HepG2 (cell line): ENCODE measurements around the gene NSL1. TPM values are rescaled to one million over a fixed set of nuclear protein-coding genes. Genes with fewer than 3 reads are reported as not detected.
A peak's percentile ranks its signal among the peaks of the same experiment; 100 is the strongest.

Experiments used
- CREM ChIP-seq, 2 experiments: sonication (generic) in 1 of 2; formaldehyde crosslinking in 1 of 2; IDR thresholded peaks; 2 replicates each; pipeline versions ENCODE4 v1.4.0 to v1.6.1; 2016 to 2020; ENCODE audit warnings: antibody characterized with exemption in 1 of 2, mild to moderate bottlenecking in 1 of 2, missing genetic modification reagents in 1 of 2
- HNRNPLL ChIP-seq: fragments of 200-400 bp; formaldehyde crosslinking; IDR thresholded peaks from 2 replicates; pipeline ENCODE4 v1.6.1; 2017; ENCODE audit warnings: mild to moderate bottlenecking, low read depth, low read length; ENCODE audit not compliant: poor library complexity, severe bottlenecking
- IRF9 ChIP-seq: sonication (generic); formaldehyde crosslinking; IDR thresholded peaks from 2 replicates; pipeline ENCODE4 v1.8.0; 2022; ENCODE audit warnings: missing genetic modification reagents, mild to moderate bottlenecking, borderline replicate concordance
- TBP ChIP-seq: sonication (generic); formaldehyde crosslinking; IDR thresholded peaks from 2 replicates; pipeline ENCODE4 v1.5.0; 2020; ENCODE audit warnings: missing genetic modification reagents
- ZNF232 ChIP-seq: sonication (generic); formaldehyde crosslinking; IDR thresholded peaks from 2 replicates; pipeline ENCODE4 v1.4.0; 2020; ENCODE audit warnings: missing genetic modification reagents, borderline replicate concordance
- ZNF761 ChIP-seq: sonication (generic); formaldehyde crosslinking; conservative IDR thresholded peaks from 2 replicates; pipeline ENCODE4 v1.4.0; 2020; ENCODE audit warnings: mild to moderate bottlenecking, missing genetic modification reagents
- polyA plus RNA-seq, 8 experiments: library from polyadenylated mRNA; depleted of rRNA in 3 of 8; stranded (reverse) in 7 of 8; unstranded in 1 of 8; fragments of >200 nt; fragmentation: Illumina TruSeq in 4 of 8; extraction: Trizol in 4 of 8; gene quantifications; 2 replicates each; pipeline versions ENCODE4 v1.2.1 to v1.2.3, GENCODE V29; 2011 to 2016; ENCODE audit warnings: low read depth in 4 of 8, missing spikeins in 1 of 8, mixed read lengths in 1 of 8; ENCODE audit not compliant: insufficient read depth in 1 of 8
- total RNA-seq, 5 experiments: library from RNA; depleted of rRNA; stranded (reverse); fragments of >200 nt; fragmentation: Illumina TruSeq; extraction: Trizol; gene quantifications; 2 replicates each; pipeline ENCODE4 v1.2.3, GENCODE V29; 2016; ENCODE audit warnings: low read depth in 1 of 5
- TF ChIP-seq, protein P1 (sequence below): sonication (generic); formaldehyde crosslinking; IDR thresholded peaks from 2 replicates; pipeline ENCODE4 v1.5.0; 2020; ENCODE audit warnings: mild to moderate bottlenecking, missing genetic modification reagents
- TF ChIP-seq, protein P2 (sequence below): sonication (generic); formaldehyde crosslinking; conservative IDR thresholded peaks from 2 replicates; pipeline ENCODE4 v1.4.0; 2020; ENCODE audit warnings: missing genetic modification reagents

The NSL1 gene
- total and polyA plus RNA-seq, 2 of the 13 experiments (the other 11 are each of a cell fraction or from before 2014, with no cell fraction given) = 34.5 to 77.4 TPM

DNA sequence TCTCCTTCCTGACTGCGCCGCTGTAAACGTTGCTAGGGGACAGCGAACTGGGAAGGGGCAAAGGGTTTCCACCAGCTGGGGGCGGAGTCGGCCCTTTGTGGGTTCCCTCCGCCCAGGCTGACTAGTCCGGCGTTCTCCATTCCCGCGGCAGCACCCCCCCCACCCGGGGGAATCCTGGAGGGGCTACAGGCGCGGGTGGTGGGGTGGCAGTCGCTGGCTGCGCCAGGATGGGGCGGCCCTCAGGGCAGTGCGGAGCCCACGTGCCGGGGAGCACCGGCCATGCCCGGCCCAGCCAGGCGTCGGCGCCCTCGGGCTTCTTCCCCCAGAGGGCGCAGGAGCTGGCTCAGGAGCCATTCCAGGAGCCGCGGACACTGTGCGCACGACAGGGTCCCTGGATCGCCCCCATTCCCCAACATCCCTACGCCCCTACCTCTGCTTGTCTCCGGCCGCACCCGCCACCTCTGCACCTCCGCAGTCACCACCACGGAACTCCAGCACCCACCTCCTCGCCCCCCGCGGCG is 92.4 kb downstream of the NSL1 start (continued):
- TF ChIP-seq, protein P1, sequence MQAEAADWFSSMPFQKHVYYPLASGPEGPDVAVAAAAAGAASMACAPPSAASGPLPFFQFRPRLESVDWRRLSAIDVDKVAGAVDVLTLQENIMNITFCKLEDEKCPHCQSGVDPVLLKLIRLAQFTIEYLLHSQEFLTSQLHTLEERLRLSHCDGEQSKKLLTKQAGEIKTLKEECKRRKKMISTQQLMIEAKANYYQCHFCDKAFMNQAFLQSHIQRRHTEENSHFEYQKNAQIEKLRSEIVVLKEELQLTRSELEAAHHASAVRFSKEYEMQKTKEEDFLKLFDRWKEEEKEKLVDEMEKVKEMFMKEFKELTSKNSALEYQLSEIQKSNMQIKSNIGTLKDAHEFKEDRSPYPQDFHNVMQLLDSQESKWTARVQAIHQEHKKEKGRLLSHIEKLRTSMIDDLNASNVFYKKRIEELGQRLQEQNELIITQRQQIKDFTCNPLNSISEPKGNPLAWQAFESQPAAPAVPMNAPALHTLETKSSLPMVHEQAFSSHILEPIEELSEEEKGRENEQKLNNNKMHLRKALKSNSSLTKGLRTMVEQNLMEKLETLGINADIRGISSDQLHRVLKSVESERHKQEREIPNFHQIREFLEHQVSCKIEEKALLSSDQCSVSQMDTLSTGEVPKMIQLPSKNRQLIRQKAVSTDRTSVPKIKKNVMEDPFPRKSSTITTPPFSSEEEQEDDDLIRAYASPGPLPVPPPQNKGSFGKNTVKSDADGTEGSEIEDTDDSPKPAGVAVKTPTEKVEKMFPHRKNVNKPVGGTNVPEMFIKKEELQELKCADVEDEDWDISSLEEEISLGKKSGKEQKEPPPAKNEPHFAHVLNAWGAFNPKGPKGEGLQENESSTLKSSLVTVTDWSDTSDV (CRISPR knock-in tag) = 0 out of 2 replicates have a peak, but pooled peaks have one; percentile 44
- TF ChIP-seq IRF9 (CRISPR knock-in tag) = peak; percentile 39; the same call in 1 of the 2 replicates
- TF ChIP-seq CREM (IDR thresholded peaks at IDR 0.05) = no peak
- TF ChIP-seq CREM (CRISPR knock-in tag; IDR thresholded peaks at IDR 0.05) = no peak
- peak; percentile 22; the same call in 1 of the 2 replicates for TF ChIP-seq ZNF761 (CRISPR knock-in tag)
- TF ChIP-seq, protein P2, sequence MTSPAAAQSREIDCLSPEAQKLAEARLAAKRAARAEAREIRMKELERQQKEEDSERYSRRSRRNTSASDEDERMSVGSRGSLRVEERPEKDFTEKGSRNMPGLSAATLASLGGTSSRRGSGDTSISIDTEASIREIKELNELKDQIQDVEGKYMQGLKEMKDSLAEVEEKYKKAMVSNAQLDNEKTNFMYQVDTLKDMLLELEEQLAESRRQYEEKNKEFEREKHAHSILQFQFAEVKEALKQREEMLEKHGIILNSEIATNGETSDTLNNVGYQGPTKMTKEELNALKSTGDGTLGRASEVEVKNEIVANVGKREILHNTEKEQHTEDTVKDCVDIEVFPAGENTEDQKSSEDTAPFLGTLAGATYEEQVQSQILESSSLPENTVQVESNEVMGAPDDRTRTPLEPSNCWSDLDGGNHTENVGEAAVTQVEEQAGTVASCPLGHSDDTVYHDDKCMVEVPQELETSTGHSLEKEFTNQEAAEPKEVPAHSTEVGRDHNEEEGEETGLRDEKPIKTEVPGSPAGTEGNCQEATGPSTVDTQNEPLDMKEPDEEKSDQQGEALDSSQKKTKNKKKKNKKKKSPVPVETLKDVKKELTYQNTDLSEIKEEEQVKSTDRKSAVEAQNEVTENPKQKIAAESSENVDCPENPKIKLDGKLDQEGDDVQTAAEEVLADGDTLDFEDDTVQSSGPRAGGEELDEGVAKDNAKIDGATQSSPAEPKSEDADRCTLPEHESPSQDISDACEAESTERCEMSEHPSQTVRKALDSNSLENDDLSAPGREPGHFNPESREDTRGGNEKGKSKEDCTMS = no peak
- TF ChIP-seq HNRNPLL = peak; percentile 60
- TF ChIP-seq ZNF232 (CRISPR knock-in tag) = 0 out of 2 replicates have a peak, but pooled peaks have one; percentile 39
- 0 out of 2 replicates have a peak, but pooled peaks have one; percentile 49 for TF ChIP-seq TBP (CRISPR knock-in tag)
